Loucy (cell line): ENCODE measurements around the gene CD19.

Source experiments
- EZH2phosphoT487 ChIP-seq: fragments of 200-600 bp; IDR thresholded peaks from 2 replicates; pipeline ENCODE4 v1.6.1; 2018; ENCODE audit warnings: antibody characterized with exemption, mild to moderate bottlenecking, moderate library complexity, borderline replicate concordance
- TF ChIP-seq, protein P1 (sequence below): fragments of 200-600 bp; sonication (generic); conservative IDR thresholded peaks from 2 replicates; pipeline ENCODE4 v1.5.1; 2014; ENCODE audit warnings: mild to moderate bottlenecking, antibody characterized with exemption, low read length

- TF ChIP-seq, protein P1, sequence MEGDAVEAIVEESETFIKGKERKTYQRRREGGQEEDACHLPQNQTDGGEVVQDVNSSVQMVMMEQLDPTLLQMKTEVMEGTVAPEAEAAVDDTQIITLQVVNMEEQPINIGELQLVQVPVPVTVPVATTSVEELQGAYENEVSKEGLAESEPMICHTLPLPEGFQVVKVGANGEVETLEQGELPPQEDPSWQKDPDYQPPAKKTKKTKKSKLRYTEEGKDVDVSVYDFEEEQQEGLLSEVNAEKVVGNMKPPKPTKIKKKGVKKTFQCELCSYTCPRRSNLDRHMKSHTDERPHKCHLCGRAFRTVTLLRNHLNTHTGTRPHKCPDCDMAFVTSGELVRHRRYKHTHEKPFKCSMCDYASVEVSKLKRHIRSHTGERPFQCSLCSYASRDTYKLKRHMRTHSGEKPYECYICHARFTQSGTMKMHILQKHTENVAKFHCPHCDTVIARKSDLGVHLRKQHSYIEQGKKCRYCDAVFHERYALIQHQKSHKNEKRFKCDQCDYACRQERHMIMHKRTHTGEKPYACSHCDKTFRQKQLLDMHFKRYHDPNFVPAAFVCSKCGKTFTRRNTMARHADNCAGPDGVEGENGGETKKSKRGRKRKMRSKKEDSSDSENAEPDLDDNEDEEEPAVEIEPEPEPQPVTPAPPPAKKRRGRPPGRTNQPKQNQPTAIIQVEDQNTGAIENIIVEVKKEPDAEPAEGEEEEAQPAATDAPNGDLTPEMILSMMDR, result no peak
- TF ChIP-seq EZH2phosphoT487, result no peak
Observed at GRCh38 chr16:28882551-28883160, 49.1 kb upstream of the CD19 start.
